Stimulated activated CD8-positive, alpha-beta memory T cell treated with anti-CD3 and anti-CD28 coated beads, Interleukin-4, amount 100 ng/mL, for 24 hours (primary cell): ENCODE measurements around the gene RAB37.

Experiments
- DNase-seq: peaks from one replicate; pipeline ENCODE4 v3.0.0-alpha.2; 2020; ENCODE audit warnings: low read depth

The RAB37 gene

DNA sequence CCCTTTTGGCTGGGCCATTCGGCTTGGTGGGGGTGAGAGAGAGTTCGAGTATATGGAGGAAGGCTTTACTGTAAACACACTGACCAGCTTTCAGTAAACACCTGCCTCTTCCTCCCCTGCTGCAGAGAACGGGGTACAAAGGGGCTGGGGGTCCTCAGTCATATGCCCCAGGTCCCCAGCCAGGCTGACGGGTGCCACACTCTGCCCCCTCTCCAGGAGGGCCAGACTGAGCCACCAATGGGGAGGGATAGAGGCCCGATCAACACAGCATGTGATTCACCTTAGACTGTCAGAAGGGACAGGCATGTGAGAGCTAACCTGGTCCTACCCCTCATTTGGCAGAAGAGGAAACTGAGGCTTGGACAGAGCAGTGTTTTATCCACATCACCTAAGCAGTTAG lies 24.4 kb downstream of the RAB37 start:
- no peak for DNase-seq

DNA sequence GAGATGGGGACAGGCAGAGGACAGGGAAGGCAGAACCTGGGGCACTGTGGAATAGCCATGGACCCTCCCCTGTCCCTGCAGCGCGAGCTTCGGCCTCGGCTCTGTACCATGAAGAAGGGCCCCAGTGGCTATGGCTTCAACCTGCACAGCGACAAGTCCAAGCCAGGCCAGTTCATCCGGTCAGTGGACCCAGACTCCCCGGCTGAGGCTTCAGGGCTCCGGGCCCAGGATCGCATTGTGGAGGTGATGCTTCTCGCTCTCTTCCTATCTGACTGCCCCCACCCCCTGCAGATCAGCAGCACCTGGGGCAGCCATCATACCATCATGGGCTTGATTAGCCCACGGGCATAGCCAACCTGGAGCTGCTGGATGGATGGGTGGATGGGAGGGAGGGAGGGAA lies 24.9 kb downstream of the RAB37 start:
- DNase-seq: no peak

DNA sequence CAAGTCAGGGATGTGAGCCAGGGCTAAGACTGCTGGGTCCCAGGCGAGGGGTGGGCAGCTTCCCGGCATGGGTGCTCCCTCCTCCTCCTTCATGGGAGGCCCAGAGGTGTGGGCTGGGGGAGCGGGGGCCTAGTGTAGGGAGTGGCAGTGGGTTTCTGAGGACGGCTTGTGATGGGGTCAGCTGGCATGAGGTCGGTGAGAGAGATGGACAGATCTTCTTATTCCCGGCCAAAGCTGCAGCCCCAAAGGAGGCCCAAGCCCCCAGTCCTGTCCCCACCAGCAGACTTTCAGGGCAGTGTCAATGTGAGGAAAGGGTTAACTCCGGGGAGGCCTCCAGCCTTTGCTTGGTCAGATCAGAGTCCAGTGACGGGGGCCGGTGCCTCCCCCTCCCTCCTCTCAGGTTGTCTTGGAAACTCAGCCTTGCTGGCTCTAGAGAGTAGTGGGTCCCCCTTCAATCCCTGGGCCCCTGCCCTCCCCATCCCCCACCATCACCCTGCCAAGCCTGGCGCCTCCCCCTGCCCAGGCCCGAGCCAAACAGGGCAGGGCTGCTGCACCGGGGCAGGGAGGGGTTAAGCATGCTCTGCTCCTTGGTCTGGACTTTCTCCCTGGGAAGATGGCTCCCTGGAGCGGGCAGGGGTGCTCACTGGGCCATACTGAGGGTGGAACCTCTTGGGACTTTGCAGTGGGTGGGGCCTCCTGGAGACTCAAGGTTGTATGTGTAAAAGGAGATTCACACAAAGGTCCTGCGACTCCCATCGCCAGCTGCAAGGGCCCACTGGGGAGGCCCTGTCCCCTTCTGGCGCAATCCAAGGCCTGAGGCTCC lies 26.7 kb downstream of the RAB37 start:
- DNase-seq: no peak

DNA sequence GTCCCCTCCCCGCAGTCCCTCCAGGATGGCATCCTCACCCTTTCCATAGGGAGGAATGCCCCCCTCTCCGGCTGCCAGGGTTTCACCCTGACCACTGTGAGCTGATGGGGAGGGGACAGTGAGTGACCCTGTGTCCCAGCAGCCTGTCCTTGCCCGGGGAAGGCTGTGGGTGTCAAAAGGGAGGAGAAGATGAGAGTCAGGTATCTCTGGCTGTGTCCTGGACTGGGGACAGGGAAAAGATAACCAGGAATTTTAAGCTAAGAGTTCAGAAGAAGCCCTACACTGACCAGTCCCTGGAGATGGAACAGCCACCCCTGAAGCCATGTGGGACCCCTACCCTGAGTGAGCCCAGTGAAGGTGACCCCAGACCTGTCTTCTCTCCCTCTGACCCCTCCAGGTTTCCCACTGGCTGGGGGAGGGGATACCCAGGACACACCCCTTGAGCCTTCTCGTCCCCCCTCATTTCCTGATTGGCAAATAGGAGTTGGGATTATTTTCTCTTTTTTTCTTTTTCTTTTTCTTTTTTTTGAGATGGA lies 27.8 kb downstream of the RAB37 start:
- no peak for DNase-seq

DNA sequence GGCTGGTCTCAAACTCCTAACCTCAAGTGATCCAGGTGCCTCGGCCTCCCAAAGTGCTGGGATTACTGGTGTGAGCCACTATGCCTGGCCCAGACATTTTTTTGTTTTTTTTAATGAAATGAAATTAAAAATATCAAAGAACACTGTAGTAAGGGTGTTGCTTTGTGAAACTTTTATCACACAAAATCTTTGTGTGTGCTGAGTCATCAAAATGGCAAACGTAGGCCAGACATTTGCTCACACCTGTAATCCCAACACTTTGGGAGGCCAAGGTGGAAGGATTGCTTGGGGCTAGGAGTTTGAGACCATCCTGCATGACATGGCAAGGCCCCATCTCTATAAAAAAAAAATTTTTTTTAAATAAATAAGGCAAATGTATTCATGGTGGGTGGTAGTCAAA lies 29.4 kb downstream of the RAB37 start:
- no peak for DNase-seq

DNA sequence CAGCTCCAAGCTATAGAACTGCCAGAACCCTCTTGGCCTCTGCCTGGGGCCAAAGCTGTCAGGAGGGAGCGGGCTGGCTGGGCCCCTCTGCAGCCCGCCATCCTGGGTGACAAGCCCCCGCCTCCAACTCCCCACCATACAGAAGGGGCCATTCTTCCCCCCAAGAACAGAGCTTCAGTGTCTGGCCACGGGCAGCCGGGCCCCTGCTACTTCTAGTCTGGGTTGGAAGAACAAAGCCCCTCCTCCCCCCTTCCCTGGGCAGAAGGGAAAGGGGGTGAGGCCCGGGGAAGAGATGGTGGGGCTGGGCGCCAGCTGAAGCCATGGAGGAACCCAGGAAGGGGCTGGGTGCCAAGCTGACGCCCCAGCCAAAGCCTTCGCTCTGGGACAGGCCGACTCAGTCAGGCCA lies 30.1 kb downstream of the RAB37 start:
- DNase-seq: no peak

DNA sequence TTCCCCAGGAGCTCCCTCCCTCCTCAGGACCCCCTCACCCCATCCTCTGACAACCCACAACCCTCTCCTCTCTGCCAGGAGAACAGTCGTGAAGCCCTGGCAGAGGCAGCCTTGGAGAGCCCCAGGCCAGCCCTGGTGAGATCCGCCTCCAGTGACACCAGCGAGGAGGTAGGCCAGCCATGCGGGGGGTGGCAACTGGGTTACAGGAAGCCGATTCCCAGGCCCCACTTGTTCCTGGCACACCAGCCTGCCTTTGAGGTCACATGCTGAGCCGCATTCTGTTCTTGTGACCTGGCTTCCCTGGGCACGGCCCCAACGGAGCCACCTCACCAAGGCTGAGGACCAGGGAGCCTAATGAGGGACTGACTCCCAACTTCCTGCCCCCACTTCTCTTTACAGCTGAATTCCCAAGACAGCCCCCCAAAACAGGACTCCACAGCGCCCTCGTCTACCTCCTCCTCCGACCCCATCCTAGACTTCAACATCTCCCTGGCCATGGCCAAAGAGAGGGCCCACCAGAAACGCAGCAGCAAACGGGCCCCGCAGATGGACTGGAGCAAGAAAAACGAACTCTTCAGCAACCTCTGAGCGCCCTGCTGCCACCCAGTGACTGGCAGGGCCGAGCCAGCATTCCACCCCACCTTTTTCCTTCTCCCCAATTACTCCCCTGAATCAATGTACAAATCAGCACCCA lies 31.2 kb downstream of the RAB37 start:
- DNase-seq: no peak

DNA sequence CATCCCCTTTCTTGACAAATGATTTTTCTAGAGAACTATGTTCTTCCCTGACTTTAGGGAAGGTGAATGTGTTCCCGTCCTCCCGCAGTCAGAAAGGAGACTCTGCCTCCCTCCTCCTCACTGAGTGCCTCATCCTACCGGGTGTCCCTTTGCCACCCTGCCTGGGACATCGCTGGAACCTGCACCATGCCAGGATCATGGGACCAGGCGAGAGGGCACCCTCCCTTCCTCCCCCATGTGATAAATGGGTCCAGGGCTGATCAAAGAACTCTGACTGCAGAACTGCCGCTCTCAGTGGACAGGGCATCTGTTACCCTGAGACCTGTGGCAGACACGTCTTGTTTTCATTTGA lies 31.7 kb downstream of the RAB37 start:
- DNase-seq: no peak

DNA sequence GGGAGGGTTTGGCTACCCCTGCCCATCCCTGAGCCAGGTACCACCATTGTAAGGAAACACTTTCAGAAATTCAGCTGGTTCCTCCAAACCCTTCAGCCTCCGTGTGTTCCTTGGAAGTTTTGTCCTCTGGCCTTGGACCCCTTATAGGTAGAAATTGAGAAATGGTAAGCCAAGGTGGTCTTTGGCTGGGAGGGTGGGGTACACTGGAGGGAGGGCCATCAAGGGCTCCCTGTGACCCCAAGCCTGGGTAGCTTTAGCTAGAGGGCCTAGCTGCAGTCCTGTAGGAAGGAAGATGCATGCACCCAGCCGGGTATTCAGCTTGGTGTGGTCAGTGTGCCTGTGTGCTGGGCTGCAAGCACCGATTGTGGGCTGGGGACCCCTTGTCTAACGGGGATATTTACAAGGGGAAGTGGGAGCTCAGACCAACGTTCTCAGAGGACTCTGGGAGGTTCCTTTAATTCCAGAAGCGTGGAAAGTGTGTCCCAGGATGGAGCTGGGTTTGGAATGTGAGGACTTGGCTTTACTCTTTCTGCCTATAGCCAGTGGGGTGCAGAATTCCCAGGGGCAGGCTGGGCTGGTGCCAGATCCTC lies 32.3 kb downstream of the RAB37 start:
- no peak for DNase-seq

DNA sequence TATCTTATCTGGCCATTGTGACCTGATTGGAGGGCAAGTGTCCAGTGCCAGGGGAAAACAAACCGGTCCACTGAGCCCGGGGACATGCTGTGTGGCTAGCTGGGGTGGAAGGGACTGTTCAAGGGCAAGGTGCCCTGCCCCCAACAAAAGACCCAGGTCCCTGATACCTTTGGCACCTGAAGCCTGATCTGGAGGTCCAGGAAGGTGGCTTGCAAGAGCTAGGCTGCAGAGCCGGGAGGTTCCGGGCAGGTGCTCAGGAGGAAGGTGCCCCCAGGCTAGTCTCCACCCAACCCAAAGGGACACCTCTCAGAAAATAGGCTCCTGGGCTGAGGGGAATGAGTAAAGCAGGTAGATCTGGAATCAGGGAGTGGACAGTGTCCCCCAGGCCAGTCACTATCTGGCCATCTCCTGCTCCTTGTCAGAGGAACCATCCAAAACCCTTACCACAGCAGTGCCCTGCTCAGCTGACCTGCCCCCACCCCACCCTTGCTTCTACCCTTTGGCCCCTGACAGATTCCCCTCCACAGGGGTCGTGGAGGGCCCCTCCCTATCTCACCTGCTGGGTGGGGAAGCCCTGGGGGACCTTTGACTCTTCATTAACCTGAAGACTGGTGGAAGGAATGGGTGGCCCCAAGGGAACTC lies 32.9 kb downstream of the RAB37 start:
- DNase-seq: no peak

DNA sequence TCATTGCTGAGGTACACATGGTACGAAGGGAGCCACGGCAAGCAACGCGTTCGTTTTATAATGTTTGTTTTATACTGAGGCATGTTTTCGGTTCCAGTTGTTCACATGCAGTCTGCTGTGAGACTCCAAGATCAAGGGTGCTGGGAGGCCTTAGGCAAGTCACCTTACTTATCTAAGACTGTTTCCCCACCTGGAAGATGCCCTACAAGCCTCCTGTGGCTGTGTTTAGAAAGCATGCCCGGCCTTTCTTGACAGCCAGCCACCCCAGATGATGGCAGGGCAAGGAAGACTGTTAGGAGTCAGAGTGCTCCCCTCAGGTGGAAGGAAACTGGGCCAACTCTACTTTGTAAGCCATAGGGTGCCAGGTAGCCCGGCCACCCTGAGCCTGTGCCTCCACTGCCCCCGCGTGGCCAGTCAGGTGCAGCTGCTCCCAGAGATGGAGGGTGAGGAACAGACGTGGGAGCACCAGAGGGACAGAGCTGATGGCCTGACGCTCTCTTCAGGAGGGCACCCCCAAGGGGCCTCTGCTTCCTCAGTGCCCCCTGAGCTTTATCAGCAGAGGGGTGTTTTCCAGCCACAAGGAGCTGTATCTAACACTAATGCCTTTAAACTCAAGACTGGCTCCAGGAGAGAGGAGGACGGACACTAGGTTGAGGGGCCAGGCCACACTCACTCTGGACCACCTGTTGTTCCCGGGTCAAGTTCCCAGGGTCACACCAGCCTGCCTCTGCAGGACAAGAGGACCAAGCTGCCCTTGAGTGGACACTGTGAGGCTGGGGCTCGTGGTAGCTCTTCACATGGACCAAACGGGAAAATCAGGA lies 33.7 kb downstream of the RAB37 start:
- DNase-seq: peak; percentile 52

DNA sequence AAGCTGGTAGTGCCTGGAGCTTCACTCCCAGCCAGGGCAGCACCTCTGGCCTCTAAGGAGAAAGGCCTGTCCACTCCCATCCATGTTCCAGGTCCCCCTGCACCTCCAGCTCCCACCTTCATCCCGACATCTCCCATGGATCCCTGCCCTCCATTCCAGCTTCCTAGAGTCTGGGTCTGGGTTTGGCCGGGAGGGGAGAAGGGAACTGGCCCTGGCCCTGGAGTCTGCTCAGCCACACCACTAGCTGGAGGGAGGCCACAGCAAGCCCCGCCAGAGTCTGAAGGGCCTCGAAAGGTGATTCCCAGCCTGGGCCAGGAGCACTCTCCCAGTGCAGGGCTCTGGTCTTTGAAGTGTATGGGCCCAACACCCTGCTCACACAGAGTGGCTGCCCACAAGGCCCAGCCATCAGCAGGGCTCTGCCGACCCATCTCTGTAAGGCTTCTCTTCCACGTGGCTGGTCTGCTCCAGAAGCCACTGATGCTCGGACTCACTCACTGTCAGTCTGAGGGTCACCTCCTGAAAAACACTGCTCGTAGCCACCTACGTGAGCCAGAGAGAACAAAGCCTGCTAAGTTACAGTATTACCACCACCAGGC lies 34.4 kb downstream of the RAB37 start:
- no peak for DNase-seq

DNA sequence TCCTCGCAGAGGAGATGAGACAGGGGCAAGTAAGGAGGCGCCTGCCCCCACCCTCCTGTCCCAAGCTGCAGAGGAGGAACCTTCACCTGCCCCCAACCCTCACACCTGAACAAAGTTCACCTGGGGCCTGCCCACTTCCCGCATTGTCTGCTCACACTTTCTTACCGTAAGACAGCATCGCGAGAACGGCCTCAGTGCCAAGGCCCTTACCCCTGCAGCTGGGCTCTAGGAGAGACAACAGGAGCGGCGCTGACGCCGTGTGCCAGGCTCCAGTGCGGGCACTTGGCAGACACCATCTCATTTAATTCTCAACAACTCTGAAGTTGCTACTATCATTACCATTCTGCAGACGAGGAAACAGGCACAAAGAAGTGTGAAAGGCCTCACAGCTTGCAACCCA lies 35.0 kb downstream of the RAB37 start:
- DNase-seq: no peak

DNA sequence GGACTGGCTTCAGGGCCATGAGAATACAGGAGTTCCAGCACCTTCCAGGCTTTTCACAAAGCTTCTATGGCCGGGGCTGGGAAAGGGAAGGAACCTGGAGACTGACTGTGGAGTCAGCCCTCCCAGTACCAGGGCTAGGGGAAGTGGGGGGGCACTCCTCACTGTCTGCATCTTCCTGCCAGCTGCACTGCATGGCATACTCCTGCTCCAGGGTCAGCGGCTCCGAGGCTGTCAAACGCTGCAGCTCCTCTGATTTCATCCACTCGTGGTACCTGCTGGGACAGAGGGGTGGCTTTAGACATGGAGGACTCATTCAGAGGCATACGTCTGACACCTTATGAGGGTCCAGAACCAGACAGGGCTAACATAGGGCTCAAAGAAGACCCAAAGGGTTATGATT lies 36.4 kb downstream of the RAB37 start:
- no peak for DNase-seq

DNA sequence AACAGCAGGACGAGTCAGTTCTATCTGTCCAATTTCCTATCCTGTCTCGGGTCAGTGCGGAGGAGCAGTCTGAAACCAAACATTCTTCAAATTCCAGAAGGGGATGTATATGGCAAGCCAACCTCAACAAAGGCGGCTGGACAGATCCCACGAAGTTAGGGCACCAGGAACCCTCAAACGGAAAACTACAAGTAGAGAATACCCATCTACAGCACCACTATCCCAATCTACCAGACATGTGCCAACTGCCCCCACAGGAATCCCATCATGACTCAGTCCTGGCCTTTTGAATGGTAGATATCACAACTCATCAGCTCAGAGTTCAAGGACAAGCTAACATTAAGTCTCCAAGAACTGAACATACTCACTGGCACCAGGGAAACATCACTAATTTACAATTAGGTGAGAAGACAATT lies 36.8 kb downstream of the RAB37 start:
- DNase-seq: no peak

DNA sequence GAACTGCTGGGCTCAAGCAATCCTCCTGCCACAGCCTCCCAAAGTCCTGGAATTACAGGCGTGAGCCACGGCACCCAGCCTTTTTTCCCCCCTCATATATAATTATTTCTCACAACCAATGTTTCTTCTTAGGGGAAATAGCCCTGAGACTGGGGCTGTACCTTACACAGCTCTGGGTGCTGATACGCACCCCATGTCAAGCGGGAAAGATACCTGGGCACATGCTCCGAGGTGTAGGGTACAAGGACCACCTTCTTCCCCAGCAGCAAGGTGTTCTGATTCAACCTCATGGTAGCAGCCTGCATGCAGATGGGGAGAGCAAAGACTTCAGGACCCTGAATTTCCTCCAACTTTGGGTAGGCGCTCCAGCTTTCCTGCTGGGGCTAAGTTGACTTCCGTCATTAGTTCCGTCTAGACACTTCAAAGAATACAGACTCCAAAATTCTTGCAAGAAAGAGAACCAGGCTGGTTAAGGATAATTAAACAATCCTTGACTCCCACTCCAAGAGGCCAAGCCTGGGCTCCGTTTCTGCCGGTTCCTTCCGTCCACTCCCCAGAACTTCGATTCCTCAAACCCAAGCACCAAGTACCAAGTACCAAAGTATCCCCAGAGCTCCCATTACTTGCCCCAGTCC lies 38.5 kb downstream of the RAB37 start:
- DNase-seq: no peak

DNA sequence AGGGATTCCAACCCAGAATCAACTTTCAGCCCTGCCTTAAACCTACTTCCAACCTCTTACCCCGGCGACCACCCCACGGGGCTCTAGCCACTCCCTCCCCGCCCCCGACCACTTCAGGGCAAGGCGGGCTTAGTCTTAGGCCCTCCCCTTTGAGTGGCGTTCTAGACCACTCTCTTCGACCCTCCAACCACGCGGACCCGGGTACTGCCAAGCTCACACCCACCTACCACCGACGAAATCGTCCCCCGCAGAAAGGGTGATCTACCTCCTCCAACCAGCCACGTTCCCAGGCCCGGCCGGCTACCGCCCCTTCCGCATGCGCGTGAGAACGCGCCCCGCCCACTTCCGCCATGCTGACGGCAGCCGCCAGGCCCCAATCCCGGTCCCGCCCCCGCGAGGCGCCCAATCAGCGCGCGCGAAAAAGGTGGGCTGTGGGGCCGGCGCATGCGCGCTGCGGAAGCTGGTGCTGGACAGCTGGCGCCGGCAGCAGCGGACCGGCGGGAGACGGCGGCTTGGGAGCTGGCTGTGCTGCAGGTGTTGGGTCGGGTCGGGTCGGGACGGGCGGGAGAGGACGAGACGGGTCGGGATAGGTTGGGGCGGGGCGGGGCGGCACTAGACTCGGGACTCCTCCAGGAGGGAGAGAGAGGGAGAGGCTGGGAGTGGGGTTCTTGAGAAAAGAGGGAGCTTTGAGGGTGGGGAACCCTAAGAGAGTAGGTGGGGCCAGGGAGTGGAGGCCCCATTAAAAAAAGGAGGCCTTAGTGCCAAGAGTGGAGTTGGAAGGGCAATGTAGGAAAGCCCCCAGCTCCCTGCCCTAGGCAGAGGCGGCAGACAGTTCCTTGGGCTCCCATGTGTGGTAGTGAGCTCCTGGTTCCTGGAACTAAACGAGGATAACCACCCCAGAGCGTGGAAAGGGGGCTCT lies 39.2 kb downstream of the RAB37 start, which contains the start of gene NAT9:
NAT9 (minus strand) TSS at position 302 of the 919 bp plus-strand sequence. CDS start 647 bp downstream, outside the sequence.
- DNase-seq: peak; percentile 99

DNA sequence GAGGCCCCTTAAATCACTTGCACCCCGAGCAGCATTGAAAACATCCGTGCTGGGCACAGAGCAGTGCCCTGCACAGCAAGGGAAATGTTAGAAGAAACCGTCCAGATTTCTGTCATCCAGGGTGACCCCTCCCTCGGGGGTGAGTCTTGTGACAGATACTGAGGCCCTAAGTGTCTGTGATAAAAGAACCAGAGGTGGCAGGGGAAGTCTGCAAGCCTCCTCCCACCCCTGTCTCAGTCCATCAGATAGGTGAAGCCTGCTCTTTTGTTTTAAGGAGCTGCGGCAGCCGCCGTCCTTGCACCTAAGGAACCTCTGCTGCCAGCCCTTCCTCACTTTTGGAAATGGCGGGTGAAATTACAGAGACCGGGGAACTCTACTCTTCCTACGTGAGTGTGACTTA lies 39.9 kb downstream of the RAB37 start:
- DNase-seq: no peak

DNA sequence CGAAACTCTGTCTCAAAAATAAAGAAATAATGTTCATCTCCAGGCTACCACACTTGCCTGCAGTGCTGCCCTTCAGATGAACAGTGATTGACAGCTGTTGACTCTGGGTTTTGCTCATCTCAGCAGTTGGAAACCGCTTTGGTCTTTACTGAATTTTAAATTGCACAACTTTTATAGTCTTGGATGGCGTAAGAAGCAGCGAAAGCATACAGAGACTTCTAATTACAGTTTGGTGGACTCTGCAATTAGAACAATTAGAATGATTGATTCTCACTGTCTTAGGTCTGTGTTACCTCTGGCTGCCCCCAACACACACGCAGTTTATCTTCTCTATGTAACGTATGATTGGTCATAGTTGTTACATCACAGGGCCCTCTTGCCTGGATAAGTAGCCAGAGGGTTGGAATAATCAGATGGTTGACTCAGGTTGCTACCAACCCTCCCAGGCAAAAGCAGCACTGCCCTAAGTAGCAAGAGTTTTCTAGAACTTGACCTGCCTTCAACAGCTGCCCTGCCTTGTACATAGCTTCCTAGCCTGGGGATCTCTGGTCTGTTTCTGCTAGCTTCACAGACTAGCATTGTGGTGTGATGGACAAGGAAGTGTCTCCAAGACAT lies 41.0 kb downstream of the RAB37 start:
- no peak for DNase-seq
